GM23338 (cell line): ENCODE results near the gene MT4. TPM values are rescaled to one million over a fixed set of nuclear protein-coding genes. Genes with fewer than 3 reads are reported as not detected.
A peak's percentile ranks its signal among the peaks of the same experiment; 100 is the strongest.

Experiments used
- ATAC-seq: fragments of 200-7000 bp; cut with Tn5 transposase; 3 replicates; pipeline ENCODE4 v1.9.1; 2020
- DNase-seq: peaks from one replicate; pipeline ENCODE4 v3.0.0-alpha.2; 2015; ENCODE audit warnings: low spot score
- H2AFZ ChIP-seq: fragments of 200-600 bp; sonication (generic); 2 replicates; pipeline ENCODE4 v1.8.0; 2016; ENCODE audit warnings: antibody characterized with exemption, mild to moderate bottlenecking, moderate library complexity
- H3F3A ChIP-seq: fragments of 200-600 bp; sonication (generic); replicated peaks from 2 replicates; pipeline ENCODE4 v1.8.0; 2017; ENCODE audit warnings: antibody characterized with exemption, mixed run types, low read depth
- H3K27ac ChIP-seq: fragments of 200-600 bp; sonication (generic); 2 replicates; pipeline ENCODE4 v1.6.1; 2016; ENCODE audit warnings: low read depth
- H3K27me3 ChIP-seq: fragments of 200-600 bp; sonication (generic); 2 replicates; pipeline ENCODE4 v1.8.0; 2016; ENCODE audit warnings: mild to moderate bottlenecking, mixed run types, moderate library complexity; ENCODE audit not compliant: insufficient read depth
- H3K36me3 ChIP-seq: fragments of 200-600 bp; sonication (generic); 2 replicates; pipeline ENCODE4 v1.8.0; 2016; ENCODE audit warnings: mild to moderate bottlenecking; ENCODE audit not compliant: insufficient read depth
- H3K4me1 ChIP-seq: fragments of 200-600 bp; sonication (generic); 2 replicates; pipeline ENCODE4 v1.8.0; 2016; ENCODE audit warnings: mild to moderate bottlenecking, moderate library complexity; ENCODE audit not compliant: insufficient read depth
- H3K4me2 ChIP-seq: fragments of 200-600 bp; sonication (generic); 2 replicates; pipeline ENCODE4 v1.7.1; 2017; ENCODE audit warnings: mixed run types
- H3K4me3 ChIP-seq: fragments of 200-600 bp; sonication (generic); 2 replicates; pipeline ENCODE4 v1.6.1; 2016; ENCODE audit warnings: mixed run types
- H3K79me2 ChIP-seq: fragments of 200-600 bp; sonication (generic); replicated peaks from 2 replicates; pipeline ENCODE4 v1.8.0; 2017; ENCODE audit warnings: mild to moderate bottlenecking; ENCODE audit not compliant: insufficient read depth
- H3K9me2 ChIP-seq: fragments of 200-600 bp; sonication (generic); 2 replicates; pipeline ENCODE4 v1.8.0; 2017; ENCODE audit not compliant: insufficient read depth
- H4K20me1 ChIP-seq: fragments of 200-600 bp; sonication (generic); replicated peaks from 2 replicates; pipeline ENCODE4 v1.8.0; 2017; ENCODE audit warnings: mild to moderate bottlenecking; ENCODE audit not compliant: insufficient read depth
- H3K27ac Mint-ChIP-seq: 2 replicates; pipeline ENCODE4 v1.8.0; 2020; ENCODE audit warnings: inconsistent platforms, mild to moderate bottlenecking, moderate library complexity, mixed read lengths
- H3K27me3 Mint-ChIP-seq: 3 replicates; pipeline ENCODE4 v1.8.0; 2022; ENCODE audit warnings: low read depth, mild to moderate bottlenecking, moderate library complexity, mixed read lengths, inconsistent platforms; ENCODE audit not compliant: insufficient read depth, poor library complexity
- H3K36me3 Mint-ChIP-seq: 3 replicates; pipeline ENCODE4 v1.8.0; 2021; ENCODE audit warnings: low read depth, mild to moderate bottlenecking, inconsistent platforms, moderate library complexity, mixed read lengths
- H3K4me1 Mint-ChIP-seq: 3 replicates; pipeline ENCODE4 v1.8.0; 2020; ENCODE audit warnings: mild to moderate bottlenecking, inconsistent platforms, mixed read lengths
- H3K4me3 Mint-ChIP-seq: 3 replicates; pipeline ENCODE4 v1.8.0; 2021; ENCODE audit warnings: moderate library complexity, mild to moderate bottlenecking, inconsistent platforms, mixed read lengths
- H3K9me3 Mint-ChIP-seq: 3 replicates; pipeline ENCODE4 v1.8.0; 2020; ENCODE audit warnings: moderate library complexity, mild to moderate bottlenecking, inconsistent platforms, mixed read lengths
- CREB1 ChIP-seq: fragments of 250-450 bp; sonication (Bioruptor Pico); IDR thresholded peaks from 2 replicates; pipeline ENCODE4 v1.5.0; 2020; ENCODE audit warnings: low read depth, mild to moderate bottlenecking, moderate library complexity
- CTCF ChIP-seq, 2 experiments: fragments of 200-600 bp in 1 of 2; sonication (generic) in 1 of 2; conservative IDR thresholded peaks; 2 replicates each; pipeline versions ENCODE4 v1.5.1 to v1.6.1; 2016 to 2017; ENCODE audit warnings: antibody characterized with exemption in 2 of 2, low read depth in 2 of 2, mild to moderate bottlenecking in 2 of 2, moderate library complexity in 1 of 2
- ETS1 ChIP-seq: IDR thresholded peaks from 2 replicates; pipeline ENCODE4 v1.6.1; 2016; ENCODE audit warnings: antibody characterized with exemption
- EZH2 ChIP-seq: fragments of 200-600 bp; sonication (generic); IDR thresholded peaks from one replicate; pipeline ENCODE4 v1.8.0; 2017; ENCODE audit warnings: antibody characterized with exemption, mild to moderate bottlenecking, low read depth; ENCODE audit not compliant: unreplicated experiment
- EZH2phosphoT487 ChIP-seq: fragments of 200-600 bp; sonication (generic); IDR thresholded peaks from one replicate; pipeline ENCODE4 v1.8.1; 2018; ENCODE audit warnings: antibody characterized with exemption; ENCODE audit not compliant: unreplicated experiment
- JUNB ChIP-seq: IDR thresholded peaks from one replicate; pipeline ENCODE4 v1.6.1; 2016; ENCODE audit warnings: antibody characterized with exemption; ENCODE audit not compliant: unreplicated experiment
- POLR2AphosphoS5 ChIP-seq: IDR thresholded peaks from 2 replicates; pipeline ENCODE4 v1.6.1; 2016; ENCODE audit warnings: antibody characterized with exemption, low read depth
- REST ChIP-seq: IDR thresholded peaks from one replicate; pipeline ENCODE4 v1.6.1; 2018; ENCODE audit warnings: antibody characterized with exemption; ENCODE audit not compliant: unreplicated experiment
- ZNF114 ChIP-seq: fragments of 250-450 bp; sonication (Bioruptor Pico); IDR thresholded peaks from 2 replicates; pipeline ENCODE4 v1.5.0; 2020; ENCODE audit warnings: mild to moderate bottlenecking, moderate library complexity
- ZNF331 ChIP-seq: fragments of 250-450 bp; sonication (Bioruptor Pico); IDR thresholded peaks from 2 replicates; pipeline ENCODE4 v1.5.0; 2020; ENCODE audit warnings: low read depth, mild to moderate bottlenecking, moderate library complexity
- ZNF462 ChIP-seq: fragments of 250-450 bp; sonication (Bioruptor Pico); IDR thresholded peaks from 2 replicates; pipeline ENCODE4 v1.5.0; 2020; ENCODE audit warnings: mild to moderate bottlenecking, moderate library complexity
- polyA plus RNA-seq: library from polyadenylated mRNA; unstranded; fragments of >200 nt; fragmentation: Nextera tagmentation; extraction: Ambion mirVana; gene quantifications from 2 replicates; pipeline ENCODE4 v1.2.1, GENCODE V29; 2016
- total RNA-seq: library from RNA; depleted of rRNA; stranded (reverse); fragments of >200 nt; shearing (Covaris generic); gene quantifications from 2 replicates; pipeline ENCODE4 v1.2.3, GENCODE V29; 2014

Gene MT4
- total and polyA plus RNA-seq, 2 experiments from 2014 or later, result not detected

GRCh38 chr16:56610017-56610608 is 45.2 kb downstream of the MT4 start (continued):
- TF ChIP-seq ZNF462 (CRISPR knock-in tag) (no peak), ZNF114 (CRISPR knock-in tag) (no peak), EZH2 (no peak), POLR2AphosphoS5 (no peak)

- no peaks in the 10 kb centered on the region for H3K9me3 Mint-ChIP-seq
- H3K27ac ChIP-seq, result no peak overlapping the region
- H3K27me3 Mint-ChIP-seq, result peaks cover 58% of the 10 kb centered on the region
These were observed 45.8 kb downstream of the MT4 start for GRCh38 chr16:56610609-56611111.

More at GRCh38 chr16:56610609-56611111, 45.8 kb downstream of the MT4 start:
- Mint-ChIP-seq H3K4me3 (peak overlapping the region; percentile 89), H3K36me3 (peaks cover 9% of the 10 kb centered on the region; the same call in 2 of the 3 replicates), H3K4me1 (peaks cover 34% of the 10 kb centered on the region), H3K27ac (no peak overlapping the region)
- Histone ChIP-seq H3K4me2 (peak overlapping the region; percentile 74), H4K20me1 (no peaks in the 10 kb centered on the region), H3K4me3 (no peak overlapping the region), H2AFZ (no peak overlapping the region), H3K9me2 (no peaks in the 10 kb centered on the region), H3K79me2 (no peaks in the 10 kb centered on the region), H3K36me3 (no peaks in the 10 kb centered on the region), H3F3A (peaks cover 14% of the 10 kb centered on the region; the same call in 1 of the 2 replicates), H3K4me1 (peaks cover 28% of the 10 kb centered on the region), H3K27me3 (peaks cover 97% of the 10 kb centered on the region)
- TF ChIP-seq JUNB, result no peak
- no peak for TF ChIP-seq REST
- no peak for TF ChIP-seq EZH2phosphoT487
- no peak for TF ChIP-seq CTCF (conservative IDR thresholded peaks at IDR 0.05; ENCODE audit: low read depth in 2 of 2)
- no peak for TF ChIP-seq CREB1 (CRISPR knock-in tag)
- 0 out of 2 replicates have a peak, but pooled peaks have one; percentile 31 for TF ChIP-seq ETS1
- TF ChIP-seq ZNF331 (CRISPR knock-in tag), result no peak
- TF ChIP-seq ZNF114 (CRISPR knock-in tag), result no peak
- ATAC-seq (no peak), DNase-seq (no peak)
